Esophagus muscularis mucosa (tissue), 4 donors: ENCODE results near the gene TMEM259. TPM values are rescaled to one million over a fixed set of nuclear protein-coding genes. Genes with fewer than 3 reads are reported as not detected.

Experiments used
- DNase-seq: peaks from one replicate; pipeline ENCODE4 v3.0.0-alpha.2; 2017; ENCODE audit errors: extremely low spot score
- H3K27ac ChIP-seq, 4 donors: fragments of 200-600 bp; sonication (generic); replicated peaks in 1 of 4; 1 replicate in 3 of 4; 2 replicates in 1 of 4; pipeline ENCODE4 v1.5.1; 2016 to 2019; ENCODE audit warnings: mild to moderate bottlenecking in 1 of 4
- H3K27me3 ChIP-seq, 4 donors: fragments of 200-600 bp; sonication (generic); one replicate each; pipeline versions ENCODE4 v1.5.1 to v1.6.0; 2016 to 2019
- H3K36me3 ChIP-seq, 4 donors: fragments of 200-600 bp; sonication (generic); one replicate each; pipeline ENCODE4 v1.5.1; 2016 to 2019
- H3K4me1 ChIP-seq, 4 donors: fragments of 200-600 bp; sonication (generic); one replicate each; pipeline ENCODE4 v1.5.1; 2016 to 2019
- H3K4me3 ChIP-seq, 4 donors: fragments of 200-600 bp; sonication (generic); 1 replicate in 2 of 4; 2 replicates in 2 of 4; pipeline ENCODE4 v1.5.1; 2016 to 2019; ENCODE audit warnings: mild to moderate bottlenecking in 4 of 4, moderate library complexity in 1 of 4
- H3K9me3 ChIP-seq, 4 donors: fragments of 200-600 bp; sonication (generic); 1 replicate in 3 of 4; 2 replicates in 1 of 4; pipeline ENCODE4 v1.5.1; 2016 to 2019
- CTCF ChIP-seq, 3 experiments: fragments of 200-600 bp in 2 of 3; fragments of 450-650 bp in 1 of 3; sonication (generic) in 2 of 3; IDR thresholded peaks; one replicate each; pipeline ENCODE4 v1.5.1; 2017 to 2019; ENCODE audit warnings: antibody characterized with exemption in 3 of 3, mild to moderate bottlenecking in 2 of 3, moderate library complexity in 1 of 3
- EP300 ChIP-seq: sonication (generic); formaldehyde crosslinking; IDR thresholded peaks from one replicate; pipeline ENCODE4 v1.6.1; 2017; ENCODE audit warnings: antibody characterized with exemption
- POLR2A ChIP-seq: fragments of 450-650 bp; IDR thresholded peaks from one replicate; pipeline ENCODE4 v1.6.1; 2017; ENCODE audit warnings: antibody characterized with exemption, moderate library complexity, mild to moderate bottlenecking, low read depth
- POLR2AphosphoS5 ChIP-seq, 2 donors: sonication (generic); formaldehyde crosslinking; IDR thresholded peaks; one replicate each; pipeline ENCODE4 v1.6.1; 2017; ENCODE audit warnings: antibody characterized with exemption in 2 of 2
- WGBS: methylation state at CpG from one replicate; pipeline ENCODE4 v1.1.5; 2018; 5-methylcytosine and 5-hydroxymethylcytosine counted together
- intact Hi-C: fragments of 100-400 bp; cut with DNase I; formaldehyde crosslinking; loops from one replicate; pipeline ENCODE4 v1.15.1; 2023
- total RNA-seq, 4 donors: library from RNA; depleted of rRNA; stranded (reverse); fragments of >200 nt; gene quantifications; one replicate each; pipeline versions ENCODE4 v1.1.0 to v1.2.1, GENCODE V29; 2016

TMEM259 gene
- total RNA-seq, 4 donors from 2014 or later = 129 to 187 (median 160) TPM

GRCh38 chr19:1012334-1012733 is 8.6 kb downstream of the TMEM259 start:
- TF ChIP-seq POLR2A = no peak
- Histone ChIP-seq H3K4me3 (no peak overlapping the region), H3K27me3 (no peaks in the 10 kb centered on the region), H3K9me3 (no peaks in the 10 kb centered on the region), H3K27ac (no peak overlapping the region), H3K36me3 (peaks cover 48 to 69% (median 67%) of the 10 kb centered on the region in 4 donors), H3K4me1 (peaks cover 27 to 45% (median 32%) of the 10 kb centered on the region in 4 donors)
- intact Hi-C loops = no loop called here
- no peak for DNase-seq
- 83% methylated on average over 3 of the region's 18 CpGs for WGBS

DNA sequence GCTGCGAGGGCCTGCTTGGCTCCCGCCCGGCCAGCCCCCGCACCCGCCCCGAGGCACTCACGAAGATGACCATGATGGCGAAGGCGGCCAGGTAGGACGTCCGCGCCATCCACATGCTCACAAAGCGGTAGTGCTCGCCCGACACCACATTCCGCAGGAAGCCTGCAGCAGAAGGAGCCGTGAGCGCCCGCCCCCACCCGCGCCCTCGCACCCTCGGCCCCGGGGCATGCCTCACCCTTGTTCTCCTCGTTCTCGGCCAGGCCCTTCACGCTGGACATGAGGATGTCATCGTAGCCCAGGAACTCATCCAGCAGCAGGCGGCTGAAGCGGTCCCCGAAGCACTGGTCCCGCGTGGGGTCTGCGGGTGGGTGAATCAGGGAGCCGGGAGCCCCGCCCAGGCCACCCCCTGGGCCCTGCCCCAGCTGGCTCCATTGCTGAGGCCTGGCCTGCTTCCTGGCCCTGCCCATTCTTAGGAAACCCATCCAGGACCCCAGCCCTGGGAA is 9.0 kb downstream of the TMEM259 start:
- DNase-seq = no peak
- Histone ChIP-seq H3K27ac (no peak overlapping the region), H3K4me3 (no peak overlapping the region), H3K36me3 (peaks cover 48 to 69% (median 67%) of the 10 kb centered on the region in 4 donors), H3K9me3 (no peaks in the 10 kb centered on the region), H3K27me3 (no peaks in the 10 kb centered on the region), H3K4me1 (peaks cover 23 to 41% (median 27%) of the 10 kb centered on the region in 4 donors)
- TF ChIP-seq EP300 = no peak
- no peak for TF ChIP-seq POLR2AphosphoS5 (IDR thresholded peaks at IDR 0.05)
- no peak for TF ChIP-seq POLR2A
- no peak for TF ChIP-seq CTCF (IDR thresholded peaks at IDR 0.05)
- 90% methylated on average over 21 of the region's 36 CpGs for WGBS
- intact Hi-C loops = no loop called here

- DNase-seq = no peak
- H3K27me3 ChIP-seq = no peaks in the 10 kb centered on the region
- no peak overlapping the region for H3K27ac ChIP-seq
- no peak overlapping the region for H3K4me3 ChIP-seq
- intact Hi-C loops = no loop called here
- peaks cover 12 to 30% (median 17%) of the 10 kb centered on the region in 4 donors for H3K4me1 ChIP-seq
- H3K36me3 ChIP-seq = peaks cover 48 to 69% (median 66%) of the 10 kb centered on the region in 4 donors
- no peak for TF ChIP-seq CTCF (IDR thresholded peaks at IDR 0.05)
- no peak for TF ChIP-seq POLR2AphosphoS5 (IDR thresholded peaks at IDR 0.05)
- no peak for TF ChIP-seq POLR2A
- no peak for TF ChIP-seq EP300
- WGBS = 93% methylated on average over 47 of the region's 56 CpGs
- no peaks in the 10 kb centered on the region for H3K9me3 ChIP-seq
Measured at GRCh38 chr19:1010586-1011510, 10.1 kb downstream of the TMEM259 start.

- TF ChIP-seq EP300 (no peak), POLR2AphosphoS5 (IDR thresholded peaks at IDR 0.05) (no peak), POLR2A (no peak), CTCF (IDR thresholded peaks at IDR 0.05) (no peak)
- H3K4me3 ChIP-seq = no peak overlapping the region
- no peaks in the 10 kb centered on the region for H3K9me3 ChIP-seq
- peaks cover 48 to 68% (median 66%) of the 10 kb centered on the region in 4 donors for H3K36me3 ChIP-seq
- 83% methylated on average over 13 of the region's 29 CpGs for WGBS
- no peaks in the 10 kb centered on the region for H3K27me3 ChIP-seq
- peaks cover 4 to 22% (median 9%) of the 10 kb centered on the region in 4 donors for H3K4me1 ChIP-seq
- intact Hi-C loops = no loop called here
- no peak for DNase-seq
- peak overlapping the region in 1 of 4 donors; percentile 21 for H3K27ac ChIP-seq
Measured at GRCh38 chr19:1009981-1010538, 10.9 kb downstream of the TMEM259 start.
